Measurements from ENCODE around the gene N4BP3.
A peak's percentile ranks its signal among the peaks of the same experiment; 100 is the strongest.

The N4BP3 gene

GRCh38 chr5:178108446-178108845 lies 4.9 kb upstream of the N4BP3 start:
- TF ChIP-seq CTCF (IDR thresholded peaks at IDR 0.05; ENCODE audit: low read depth, low read length) = no peak
- no peak for DNase-seq (ENCODE audit: low read depth in 2 of 2)
- H3K4me3 ChIP-seq (replicated peaks in 1 of 2; ENCODE audit: low read depth in 2 of 2, low read length in 2 of 2) = no peak overlapping the region

GRCh38 chr5:178108966-178109365 lies 4.4 kb upstream of the N4BP3 start:
- H3K4me3 ChIP-seq (replicated peaks in 1 of 2; ENCODE audit: low read depth in 2 of 2, low read length in 2 of 2) = no peak overlapping the region
- TF ChIP-seq CTCF (IDR thresholded peaks at IDR 0.05; ENCODE audit: low read depth, low read length) = no peak
- no peak for DNase-seq (ENCODE audit: low read depth in 2 of 2)

GRCh38 chr5:178110511-178110910 lies 2.8 kb upstream of the N4BP3 start:
- no peak overlapping the region for H3K4me3 ChIP-seq (replicated peaks in 1 of 2; ENCODE audit: low read depth in 2 of 2, low read length in 2 of 2)
- DNase-seq (ENCODE audit: low read depth in 2 of 2) = no peak
- no peak for TF ChIP-seq CTCF (IDR thresholded peaks at IDR 0.05; ENCODE audit: low read depth, low read length)

- no peak overlapping the region for H3K4me3 ChIP-seq (replicated peaks in 1 of 2; ENCODE audit: low read depth in 2 of 2, low read length in 2 of 2)
- peak; percentile 36 to 69 for DNase-seq (ENCODE audit: low read depth in 2 of 2)
- TF ChIP-seq CTCF (IDR thresholded peaks at IDR 0.05; ENCODE audit: low read depth, low read length) = no peak
These were observed 1.4 kb upstream of the N4BP3 start for GRCh38 chr5:178111925-178112324.

GRCh38 chr5:178112545-178112944 lies 787 bp upstream of the N4BP3 start:
- no peak for DNase-seq (ENCODE audit: low read depth in 2 of 2)
- TF ChIP-seq CTCF (IDR thresholded peaks at IDR 0.05; ENCODE audit: low read depth, low read length) = no peak
- no peak overlapping the region for H3K4me3 ChIP-seq (replicated peaks in 1 of 2; ENCODE audit: low read depth in 2 of 2, low read length in 2 of 2)

- no peak for DNase-seq (ENCODE audit: low read depth in 2 of 2)
- TF ChIP-seq CTCF (IDR thresholded peaks at IDR 0.05; ENCODE audit: low read depth, low read length) = no peak
- H3K4me3 ChIP-seq (replicated peaks in 1 of 2; ENCODE audit: low read depth in 2 of 2, low read length in 2 of 2) = peak overlapping the region; percentile 37 to 40
These were observed 551 bp downstream of the N4BP3 start for GRCh38 chr5:178113841-178114324.

Measured in cardiac fibroblast (primary cell).